Measurements from ENCODE around the gene IKZF3.
"Not testable (repeated sequence)": the region's sequence is repeated elsewhere in the genome, so short reads cannot be mapped to it uniquely, and the experiment has no call there.

Gene IKZF3

GRCh38 chr17:39777534-39778365 is 86.4 kb downstream of the IKZF3 start:
- peak; percentile 81 for DNase-seq

GRCh38 chr17:39776252-39776651 is 87.9 kb downstream of the IKZF3 start:
- peak; percentile 61 for DNase-seq

- peak; percentile 79 for DNase-seq
Measured at GRCh38 chr17:39775031-39775430, 89.1 kb downstream of the IKZF3 start.

GRCh38 chr17:39774047-39774446 is 90.1 kb downstream of the IKZF3 start:
- DNase-seq, result peak; percentile 71

- peak; percentile 45 for DNase-seq
Measured at GRCh38 chr17:39772987-39773934, 90.9 kb downstream of the IKZF3 start.

- DNase-seq, result peak; percentile 45
Measured at GRCh38 chr17:39772415-39772814, 91.7 kb downstream of the IKZF3 start.

GRCh38 chr17:39769974-39770587 is 94.0 kb downstream of the IKZF3 start:
- peak; percentile 96 for DNase-seq

- DNase-seq, result peak; percentile 59
Measured at GRCh38 chr17:39767147-39767546, 97.0 kb downstream of the IKZF3 start.

GRCh38 chr17:39765766-39766165 is 98.3 kb downstream of the IKZF3 start:
- DNase-seq, result no peak

- DNase-seq, result no peak
Measured at GRCh38 chr17:39765175-39765574, 98.9 kb downstream of the IKZF3 start.

GRCh38 chr17:39764171-39764570 is 99.9 kb downstream of the IKZF3 start:
- DNase-seq, result not testable (repeated sequence)

- no peak for DNase-seq
Measured at GRCh38 chr17:39763051-39763820, 100.9 kb downstream of the IKZF3 start.

- peak; percentile 43 for DNase-seq
Measured at GRCh38 chr17:39761861-39762496, 102.1 kb downstream of the IKZF3 start.

GRCh38 chr17:39759204-39759603 is 104.9 kb downstream of the IKZF3 start:
- DNase-seq, result no peak

GRCh38 chr17:39757931-39758873 is 105.9 kb downstream of the IKZF3 start:
- DNase-seq, result peak; percentile 90

- no peak for DNase-seq
Measured at GRCh38 chr17:39757176-39757662, 106.9 kb downstream of the IKZF3 start.

GRCh38 chr17:39756380-39757079 is 107.6 kb downstream of the IKZF3 start:
- peak; percentile 37 for DNase-seq

- DNase-seq, result peak; percentile 51
Measured at GRCh38 chr17:39755554-39756379, 108.3 kb downstream of the IKZF3 start.

Measured in activated CD4-positive, alpha-beta T cell treated with anti-CD3 and anti-CD28 coated beads, Interleukin-10, Interleukin-2, amounts not matched to agents 100 ng/mL and 50 ng/mL, durations not matched to agents 16 hours and 8 hours (primary cell).